ENCODE results near the gene NEMP1.
"Not testable (repeated sequence)": the region's sequence is repeated elsewhere in the genome, so short reads cannot be mapped to it uniquely, and the experiment has no call there.

The NEMP1 gene

DNA sequence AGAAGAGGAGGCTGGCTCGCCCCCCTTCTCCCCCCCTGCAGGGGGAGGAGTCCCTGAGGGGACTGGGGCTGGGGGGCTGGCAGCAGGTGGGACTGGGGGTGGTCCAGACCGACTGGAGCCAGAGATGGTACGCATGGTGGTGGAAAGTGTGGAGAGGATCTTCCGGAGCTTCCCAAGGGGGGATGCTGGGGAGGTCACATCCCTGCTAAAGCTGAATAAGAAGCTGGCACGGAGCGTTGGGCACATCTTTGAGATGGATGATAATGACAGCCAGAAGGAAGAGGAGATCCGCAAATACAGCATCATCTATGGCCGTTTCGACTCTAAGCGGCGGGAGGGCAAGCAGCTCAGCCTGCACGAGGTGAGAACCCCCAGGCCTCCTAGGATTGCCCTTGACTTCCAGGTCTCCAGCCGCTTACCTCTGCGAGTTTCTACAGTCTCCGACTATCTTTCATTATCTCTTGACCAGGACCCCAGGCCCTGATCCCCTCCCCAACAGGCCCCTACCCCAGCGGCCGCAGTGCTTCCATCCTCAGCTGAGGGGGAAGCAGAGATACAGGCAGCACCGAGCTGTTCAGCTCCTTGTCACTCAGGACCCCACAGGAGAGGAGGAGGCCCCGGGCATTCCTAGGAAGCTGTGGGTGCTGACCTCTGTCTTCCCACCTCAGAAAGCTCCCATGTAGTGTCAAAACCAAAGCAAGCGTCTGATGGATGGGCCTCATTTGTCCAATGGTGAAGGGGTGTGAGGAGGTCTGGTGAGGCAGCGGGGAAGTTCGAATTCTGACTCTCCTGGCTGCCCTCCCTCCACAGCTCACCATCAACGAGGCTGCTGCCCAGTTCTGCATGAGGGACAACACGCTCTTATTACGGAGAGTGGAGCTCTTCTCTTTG is 13.3 kb upstream of the NEMP1 start:
- DNase-seq (ENCODE audit: low read depth in 2 of 2), result no peak

DNA sequence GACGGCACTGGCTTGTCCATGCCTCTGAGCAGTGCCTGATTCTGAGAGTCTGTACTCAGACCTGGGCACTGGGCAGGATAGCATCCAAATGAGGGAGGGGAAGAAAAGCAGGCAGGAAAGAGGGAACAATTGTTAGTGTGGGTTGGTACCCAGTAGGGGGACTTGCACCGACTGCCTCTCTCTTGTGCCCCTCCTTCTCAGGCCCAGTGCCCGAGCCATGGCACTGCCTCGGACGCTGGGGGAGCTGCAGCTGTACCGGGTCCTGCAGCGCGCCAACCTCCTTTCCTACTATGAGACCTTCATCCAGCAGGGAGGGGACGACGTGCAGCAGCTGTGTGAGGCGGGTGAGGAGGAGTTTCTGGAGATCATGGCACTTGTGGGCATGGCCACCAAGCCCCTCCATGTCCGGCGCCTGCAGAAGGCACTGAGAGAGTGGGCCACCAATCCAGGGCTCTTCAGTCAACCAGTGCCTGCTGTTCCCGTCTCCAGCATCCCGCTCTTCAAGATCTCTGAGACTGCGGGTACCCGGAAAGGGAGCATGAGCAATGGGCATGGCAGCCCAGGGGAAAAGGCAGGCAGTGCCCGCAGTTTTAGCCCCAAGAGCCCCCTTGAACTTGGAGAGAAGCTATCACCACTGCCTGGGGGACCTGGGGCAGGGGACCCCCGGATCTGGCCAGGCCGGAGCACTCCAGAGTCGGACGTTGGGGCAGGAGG is 12.5 kb upstream of the NEMP1 start:
- DNase-seq (ENCODE audit: low read depth in 2 of 2), result no peak

DNA sequence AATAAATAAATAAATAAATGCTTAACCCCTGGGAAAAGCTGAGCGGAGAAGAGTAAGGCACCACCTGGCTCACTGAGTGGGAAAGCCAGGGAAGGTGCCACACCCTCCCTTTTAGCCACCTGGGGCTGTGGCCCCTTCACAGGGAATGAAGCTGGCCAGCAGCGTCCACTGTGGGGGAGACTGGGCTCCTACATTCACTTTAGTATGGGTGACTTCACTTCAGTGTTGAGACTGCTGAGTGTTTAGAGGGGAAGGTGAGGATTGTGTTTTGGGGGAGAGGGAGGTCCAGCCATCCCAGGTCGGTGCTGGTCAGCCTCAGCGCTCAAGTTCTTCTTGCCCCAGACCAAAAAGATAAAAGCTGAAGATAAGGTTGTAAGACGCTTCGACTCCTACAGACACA is 11.9 kb upstream of the NEMP1 start:
- no peak for DNase-seq (ENCODE audit: low read depth in 2 of 2)

DNA sequence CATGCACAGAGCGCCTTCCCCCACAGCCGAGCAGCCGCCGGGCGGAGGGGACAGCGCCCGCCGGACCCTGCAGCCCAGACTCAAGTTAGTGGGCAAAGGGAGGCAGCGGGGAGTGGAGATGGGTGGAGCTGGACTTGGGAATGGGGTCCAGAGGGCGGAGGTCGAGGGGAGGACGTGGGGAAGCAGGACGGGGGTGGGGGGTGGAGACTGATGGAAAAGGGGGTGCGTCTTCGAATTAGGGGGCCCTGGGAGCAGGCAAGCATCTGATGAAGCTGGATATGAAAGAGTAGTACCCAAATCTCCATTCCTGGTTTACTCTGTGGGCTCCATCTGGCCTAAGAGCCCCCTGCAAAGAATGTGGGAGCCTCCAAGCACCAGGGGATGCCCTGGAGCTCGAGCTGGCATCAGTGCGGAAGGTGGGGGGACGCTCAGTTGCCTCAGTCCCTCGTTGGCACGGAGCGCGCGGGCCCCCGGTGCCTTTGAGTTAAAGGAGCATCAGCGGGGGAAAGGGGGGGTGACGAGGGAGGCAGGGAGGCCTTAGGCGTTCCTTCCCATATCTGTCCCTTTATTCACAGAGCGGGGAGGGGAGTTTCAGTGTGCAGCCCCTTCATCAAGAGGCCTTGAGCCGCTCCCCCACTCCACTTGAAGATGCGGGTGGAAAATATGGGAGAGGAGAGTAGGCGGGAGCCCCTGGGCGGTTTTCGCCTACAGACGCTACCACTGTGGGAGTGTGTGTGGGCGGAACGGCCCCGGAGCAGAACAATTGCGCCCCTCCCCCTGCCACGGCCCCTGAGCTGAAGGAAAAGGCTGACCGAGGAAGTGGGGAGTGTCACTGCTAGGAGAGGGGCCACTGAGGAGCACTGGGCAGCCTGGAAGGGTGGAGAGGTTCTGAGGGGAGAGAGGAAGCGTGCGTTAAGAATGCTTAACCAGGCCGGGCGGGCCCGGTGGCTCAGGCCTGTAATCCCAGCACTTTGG is 11.0 kb upstream of the NEMP1 start:
- no peak for DNase-seq (ENCODE audit: low read depth in 2 of 2)

DNA sequence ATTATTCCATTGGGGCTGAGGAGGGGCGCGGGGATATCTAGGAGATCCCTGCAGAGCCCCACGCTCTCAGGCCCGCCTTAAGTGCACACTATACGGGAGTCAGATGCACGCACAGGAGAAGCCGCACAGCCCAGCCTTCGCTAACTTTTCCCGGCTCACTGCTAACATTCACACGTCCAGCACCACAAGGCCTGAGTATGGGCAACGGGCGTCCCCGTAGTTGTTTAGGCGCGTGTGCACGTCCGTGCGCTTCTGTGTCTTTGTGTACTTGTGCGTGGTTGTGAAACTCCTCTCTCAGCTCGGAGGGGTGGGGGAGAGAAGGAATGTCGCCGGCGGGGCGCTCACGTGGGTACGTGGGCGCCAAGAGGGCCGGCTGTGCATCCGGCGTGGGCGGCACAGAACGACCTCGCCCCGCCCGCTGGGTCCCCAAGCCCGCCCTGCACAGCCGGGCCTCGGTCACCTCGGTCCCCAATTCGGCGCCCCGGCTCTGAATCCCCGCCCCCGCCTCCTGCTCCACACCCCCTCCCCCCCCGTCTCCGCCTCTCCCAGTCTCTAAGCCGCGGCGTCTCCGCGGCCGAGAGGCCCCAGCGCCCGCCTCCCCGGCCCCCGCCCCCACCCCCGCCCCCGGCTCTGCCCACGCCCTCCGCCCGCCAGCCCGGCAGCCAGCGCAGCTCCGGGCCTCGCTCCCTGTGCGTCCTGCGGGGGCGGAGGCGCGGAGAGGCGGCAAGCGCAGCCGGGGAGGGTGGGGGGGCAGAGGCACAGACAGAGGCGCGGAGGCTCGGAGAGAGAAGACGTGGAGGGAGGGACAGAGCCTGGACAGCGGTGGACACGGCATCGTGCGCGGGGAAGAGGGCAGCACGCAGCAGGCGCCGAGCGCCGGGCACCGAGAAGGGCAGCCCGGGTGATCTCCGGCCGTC is 10.0 kb upstream of the NEMP1 start, which contains the start of gene NAB2:
Gene NAB2, plus strand, starts transcription at position 761 of the 917 bp plus-strand sequence. CDS start 158 bp downstream, outside the sequence.
- DNase-seq (ENCODE audit: low read depth in 2 of 2), result peak; percentile 83 to 85

DNA sequence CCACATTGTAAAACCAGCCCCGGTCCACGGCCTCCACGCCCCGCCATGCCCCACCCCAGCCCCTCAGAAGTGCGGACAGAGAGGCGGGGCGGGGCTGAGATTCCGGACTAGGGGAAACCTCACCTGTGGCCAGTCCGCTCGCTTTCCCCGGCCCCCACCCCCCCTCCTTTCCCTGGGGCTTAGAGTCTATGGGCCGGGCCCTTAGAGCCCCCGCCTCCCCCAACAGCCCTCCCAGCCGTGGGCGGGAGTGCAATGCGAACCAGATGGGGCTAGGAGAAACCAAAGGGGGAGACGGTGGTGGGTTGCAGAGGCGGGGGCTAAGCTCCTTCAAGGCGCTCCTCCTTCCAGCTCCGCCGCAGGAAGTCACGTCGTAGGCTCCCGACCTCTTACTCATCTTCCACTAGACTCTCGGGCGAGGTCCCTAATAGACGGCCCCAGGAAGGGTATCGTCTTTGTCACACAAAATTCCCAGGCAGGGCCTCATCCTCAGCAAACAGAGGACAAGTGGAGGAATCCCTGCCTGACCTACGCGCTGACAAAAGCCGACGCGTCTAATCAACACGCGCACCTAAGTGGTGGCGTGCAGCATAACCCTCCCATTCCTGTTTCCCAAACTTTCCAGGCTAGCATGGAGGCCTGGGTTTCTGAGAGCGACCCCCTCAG is 9.2 kb upstream of the NEMP1 start:
- peak; percentile 75 to 85 for DNase-seq (ENCODE audit: low read depth in 2 of 2)

DNA sequence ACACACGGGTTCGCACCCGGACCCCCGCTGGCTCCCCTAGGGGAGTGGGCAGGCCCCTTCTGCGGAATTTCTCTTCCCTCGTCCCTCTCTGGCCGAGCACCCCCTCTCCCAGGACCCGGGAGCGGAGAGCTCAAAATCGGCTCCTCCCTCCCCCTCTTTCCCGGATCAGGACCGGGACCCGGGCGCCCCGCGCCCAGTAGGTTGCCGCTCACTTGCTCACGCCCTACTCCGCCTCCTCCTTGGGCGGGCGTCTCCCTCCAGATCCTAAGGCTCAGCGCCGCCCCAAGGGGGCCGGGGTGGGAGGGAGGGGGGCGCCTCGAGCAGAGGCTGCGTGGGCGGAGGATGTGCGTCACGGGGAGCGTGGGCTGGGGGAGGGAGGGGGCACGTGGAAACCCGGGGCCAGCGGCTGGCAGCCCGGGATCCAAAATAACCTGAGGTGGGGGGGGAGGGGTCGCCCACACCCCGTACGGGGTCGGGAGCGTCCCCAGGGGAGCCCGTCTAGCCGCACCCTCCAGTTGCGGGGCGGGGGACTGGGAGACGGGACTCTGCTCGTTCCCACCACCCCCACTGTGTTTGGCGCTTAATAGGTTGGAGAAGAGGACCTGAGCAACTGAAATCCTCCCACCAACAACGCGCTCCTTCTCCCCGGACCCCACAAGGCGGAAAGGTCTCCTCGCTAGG is 8.6 kb upstream of the NEMP1 start:
- peak; percentile 86 to 93 for DNase-seq (ENCODE audit: low read depth in 2 of 2)

DNA sequence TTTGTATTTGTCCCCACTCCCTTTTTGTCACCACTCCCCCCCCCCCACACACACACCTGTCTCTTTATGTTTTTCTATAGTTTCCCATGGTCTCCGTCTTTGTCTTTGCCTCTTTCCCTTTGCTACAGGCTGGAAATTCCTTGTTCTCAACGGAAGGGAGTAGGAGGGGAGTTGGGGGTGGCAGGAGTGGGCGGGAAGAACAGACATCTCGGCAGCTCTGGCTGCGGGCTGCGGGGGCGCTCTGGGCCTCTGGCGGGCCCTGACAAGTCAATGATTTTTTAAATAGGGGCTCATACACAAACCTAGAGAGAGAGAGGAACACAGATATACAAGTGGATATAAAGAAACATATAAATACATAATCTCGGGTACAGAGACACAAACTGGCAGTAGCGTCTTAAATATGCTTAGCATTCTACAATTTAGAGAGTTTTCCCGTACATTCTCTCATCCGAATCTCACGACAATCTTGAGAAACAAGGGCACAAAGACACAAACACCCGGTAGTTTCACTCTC is 8.0 kb upstream of the NEMP1 start:
- no peak for DNase-seq (ENCODE audit: low read depth in 2 of 2)

DNA sequence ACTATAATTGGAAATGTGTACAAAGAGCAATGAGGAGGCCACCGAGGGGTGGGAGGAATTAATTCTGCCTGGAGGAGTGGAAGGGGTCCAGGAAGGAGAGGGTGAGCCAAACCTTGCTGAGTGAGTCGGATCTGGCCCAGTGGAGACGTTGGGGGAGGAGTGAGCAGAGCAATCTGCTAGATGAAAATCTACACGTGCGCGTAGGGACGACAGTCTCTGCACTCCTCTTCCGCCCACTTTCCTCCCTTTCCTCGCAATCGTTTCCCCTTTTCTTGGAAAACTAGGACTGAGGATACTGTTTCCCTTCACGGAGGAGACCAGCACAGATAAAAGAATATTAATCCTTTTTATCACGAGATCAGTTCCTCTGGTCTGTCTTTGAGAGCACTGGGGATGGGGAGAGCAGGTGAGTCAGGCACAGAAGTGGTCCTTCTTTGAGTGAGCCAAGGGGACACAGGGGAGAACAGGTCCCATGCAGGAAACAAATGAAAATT is 7.5 kb upstream of the NEMP1 start:
- no peak for DNase-seq (ENCODE audit: low read depth in 2 of 2)

DNA sequence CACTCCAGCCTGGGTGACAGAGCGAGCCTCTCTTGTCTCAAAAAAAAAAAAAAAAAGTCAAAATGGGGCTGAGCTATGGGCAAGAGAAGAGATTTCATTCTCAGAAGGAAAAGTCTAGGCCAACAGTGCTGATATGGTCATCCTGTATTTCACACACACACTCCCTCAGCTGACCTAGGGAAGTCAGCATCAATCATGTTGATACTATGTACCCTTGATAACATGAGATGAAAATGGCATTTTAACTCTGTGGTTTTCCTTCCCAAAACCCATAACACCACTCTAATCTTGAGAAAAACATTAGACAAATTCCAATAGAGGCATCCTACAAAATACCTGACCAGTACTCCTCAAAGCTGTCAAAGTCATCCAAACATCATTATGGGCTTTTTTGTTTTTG is 2.3 kb upstream of the NEMP1 start:
- DNase-seq (ENCODE audit: low read depth in 2 of 2), result no peak

DNA sequence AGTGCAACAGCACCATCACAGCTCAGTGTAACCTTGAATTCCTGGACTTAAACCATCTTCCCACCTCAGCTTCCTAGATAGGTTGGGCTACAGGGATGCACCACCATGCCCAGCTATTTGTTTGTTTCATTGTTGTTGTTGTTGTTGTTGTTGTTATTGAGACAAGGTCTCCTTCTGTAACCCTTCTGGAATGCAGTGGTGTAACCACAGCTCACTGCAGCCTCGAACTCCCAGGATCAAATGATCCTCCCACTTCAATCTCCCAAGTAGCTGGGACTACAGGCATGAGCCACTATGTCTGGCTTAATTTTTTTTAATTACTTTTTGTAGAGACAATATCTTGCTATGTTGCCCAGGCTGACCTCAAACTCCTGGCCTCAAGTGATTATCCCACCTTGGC is 1.2 kb upstream of the NEMP1 start:
- DNase-seq (ENCODE audit: low read depth in 2 of 2), result no peak

DNA sequence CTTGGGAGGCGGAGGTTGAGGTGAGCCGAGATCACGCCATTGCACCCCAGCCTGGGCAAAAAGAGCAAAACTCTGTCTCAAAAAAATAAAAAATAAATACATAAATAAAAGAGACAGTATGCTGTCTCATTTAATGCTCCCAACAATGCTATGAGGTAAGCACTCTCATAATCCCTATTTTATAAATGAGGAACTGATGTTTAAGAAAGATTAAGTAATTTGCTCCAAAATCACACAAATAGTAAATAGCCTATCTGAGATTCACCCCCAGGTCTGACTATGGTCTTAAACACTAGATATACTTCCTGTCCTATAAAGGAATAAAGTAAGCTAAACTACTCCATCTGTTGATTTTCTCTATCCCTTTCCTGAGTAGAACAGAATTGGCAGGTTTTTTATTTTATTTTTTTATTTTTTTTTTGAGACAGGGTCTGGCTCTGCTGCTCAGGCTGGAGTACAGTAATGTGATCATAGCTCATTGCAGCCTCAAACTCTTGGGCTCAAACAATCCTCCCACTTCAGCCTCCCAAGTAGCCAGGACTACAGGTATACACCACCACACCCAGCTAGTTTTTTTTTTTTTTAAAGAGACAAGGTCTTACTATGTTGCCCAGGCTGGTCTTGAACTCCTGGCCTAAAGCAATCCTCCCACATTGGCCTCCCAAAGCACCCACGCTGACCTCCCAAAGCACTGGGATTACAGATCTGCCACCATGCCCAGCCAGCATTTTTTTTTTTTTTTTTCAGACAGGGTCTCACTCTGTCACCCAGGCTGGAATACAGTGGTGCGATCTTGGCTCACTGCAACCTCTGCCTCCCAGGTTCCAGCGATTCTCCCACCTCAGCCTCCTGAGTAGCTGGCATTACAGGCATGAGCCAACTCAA is 4.8 kb downstream of the NEMP1 start:
- DNase-seq (ENCODE audit: low read depth in 2 of 2), result not testable (repeated sequence)

DNA sequence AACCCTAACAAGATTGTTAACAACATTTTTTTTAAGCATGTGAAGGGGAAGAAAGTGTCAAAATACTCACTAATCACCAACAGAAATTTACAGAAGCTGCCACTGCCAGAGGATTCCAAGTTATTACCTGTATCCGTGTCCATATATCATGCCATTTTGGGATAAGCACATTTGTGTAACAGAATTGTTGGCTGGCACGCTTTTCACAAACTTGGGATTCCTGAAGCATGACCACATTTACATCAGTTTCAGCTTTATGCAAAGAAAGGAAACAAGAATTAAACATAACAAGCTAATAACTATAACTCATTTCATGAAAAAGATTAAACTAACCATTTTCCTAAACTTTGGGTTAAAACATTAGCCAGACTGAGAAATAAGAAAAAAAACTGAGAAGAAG is 5.9 kb downstream of the NEMP1 start:
- no peak for DNase-seq (ENCODE audit: low read depth in 2 of 2)

DNA sequence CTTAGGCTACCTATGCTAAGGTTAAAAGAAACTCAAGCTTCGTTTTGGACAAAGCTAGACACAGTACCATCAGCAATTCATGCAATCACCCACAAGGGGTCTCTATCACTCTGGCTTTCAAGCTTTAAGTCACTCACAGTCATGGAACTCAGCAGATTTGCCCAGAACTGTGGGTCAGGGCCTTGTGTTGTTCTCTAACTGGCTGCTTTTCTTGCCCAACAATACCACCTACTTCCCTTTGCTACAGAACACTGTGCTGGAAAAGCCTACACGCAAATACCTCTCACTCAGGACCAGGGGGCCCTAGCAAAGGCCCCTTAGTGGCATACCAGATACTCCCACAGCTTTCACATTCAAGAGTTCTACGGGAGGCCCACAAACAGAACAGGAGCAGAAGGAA is 9.1 kb downstream of the NEMP1 start:
- DNase-seq (ENCODE audit: low read depth in 2 of 2), result peak in 1 of 2 donors; percentile 51

DNA sequence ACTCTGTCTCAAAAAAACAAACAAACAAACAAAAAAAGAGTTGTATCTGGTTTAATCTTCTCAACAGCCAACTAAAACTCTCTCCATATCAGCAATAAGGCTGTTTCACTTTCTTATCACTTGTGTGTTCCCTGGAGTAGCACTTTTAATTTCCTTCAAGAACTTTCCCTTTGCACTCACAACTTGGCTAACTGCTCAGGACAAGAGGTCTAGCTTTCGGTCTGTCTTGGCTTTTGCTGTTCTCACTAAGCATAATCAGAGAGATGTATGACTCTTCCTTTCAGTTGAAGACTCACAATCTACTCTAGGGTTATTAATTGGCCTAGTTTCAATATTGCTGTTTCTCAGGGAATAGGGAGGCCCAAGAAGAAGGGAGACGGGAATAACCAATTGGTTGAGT is 12.3 kb downstream of the NEMP1 start:
- no peak for DNase-seq (ENCODE audit: low read depth in 2 of 2)

DNA sequence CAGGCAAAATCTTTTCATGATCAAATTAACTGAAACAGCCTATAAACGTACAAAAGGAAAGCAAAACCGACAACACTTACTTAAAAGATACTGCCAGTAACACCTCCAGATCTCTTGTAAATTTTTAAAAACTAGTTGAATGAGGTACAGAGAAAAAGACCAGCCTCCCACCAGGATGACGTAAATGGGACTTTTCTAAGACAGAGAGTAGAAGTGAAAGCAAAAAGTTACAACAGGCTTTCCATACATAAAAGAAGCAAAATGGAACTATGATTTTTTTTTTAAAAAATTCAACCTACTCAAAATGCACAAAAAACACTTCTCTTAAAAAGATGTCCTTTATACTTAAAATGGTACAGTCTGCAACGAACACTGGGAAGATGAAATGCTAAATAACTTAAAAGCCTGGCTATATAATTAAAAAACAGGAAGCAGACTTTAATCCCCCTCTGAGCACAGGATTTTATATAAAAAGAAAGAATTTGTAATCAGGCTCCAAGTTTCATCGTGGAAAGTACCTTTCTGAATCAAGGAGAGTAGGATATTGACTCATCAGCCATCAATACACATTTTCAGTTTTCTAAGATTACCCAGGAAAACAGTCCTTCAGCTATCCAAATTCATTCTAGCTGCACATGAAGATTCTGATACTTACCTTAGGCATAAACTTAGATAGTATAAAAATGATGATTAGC is 14.5 kb downstream of the NEMP1 start:
- DNase-seq (ENCODE audit: low read depth in 2 of 2), result no peak

DNA sequence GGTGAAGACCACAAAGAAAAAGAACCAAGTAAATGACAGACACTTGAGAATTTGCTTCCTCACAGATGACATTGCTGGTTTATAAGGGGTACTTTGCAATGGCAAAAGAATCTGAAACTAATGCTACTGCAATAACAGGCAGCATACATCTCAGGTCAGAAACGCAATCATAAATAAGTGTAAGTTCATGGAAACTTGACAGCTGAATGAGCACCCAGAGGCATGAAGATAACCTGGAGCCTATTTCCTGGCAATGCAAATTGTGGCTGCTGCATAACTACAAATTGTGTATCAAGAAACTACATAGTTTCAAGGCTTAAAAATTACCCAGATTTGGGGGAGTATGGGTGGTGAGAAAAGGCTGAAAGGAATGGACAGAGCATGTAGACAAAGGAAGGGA is 20.1 kb downstream of the NEMP1 start:
- DNase-seq (ENCODE audit: low read depth in 2 of 2), result no peak
